Stimulated activated CD4-positive, alpha-beta T cell treated with anti-CD3 and anti-CD28 coated beads, Interleukin-12 subunit alpha, Interleukin-12 subunit beta, amount 100 ng/mL, for 48 hours (primary cell): ENCODE results near the gene RAD54L.
"Not testable (repeated sequence)": the region's sequence is repeated elsewhere in the genome, so short reads cannot be mapped to it uniquely, and the experiment has no call there.

Experiments
- DNase-seq, 3 donors: peaks; one replicate each; pipeline ENCODE4 v3.0.0-alpha.2; 2020; ENCODE audit warnings: low read depth in 2 of 3, low spot score in 1 of 3

The RAD54L gene

DNA sequence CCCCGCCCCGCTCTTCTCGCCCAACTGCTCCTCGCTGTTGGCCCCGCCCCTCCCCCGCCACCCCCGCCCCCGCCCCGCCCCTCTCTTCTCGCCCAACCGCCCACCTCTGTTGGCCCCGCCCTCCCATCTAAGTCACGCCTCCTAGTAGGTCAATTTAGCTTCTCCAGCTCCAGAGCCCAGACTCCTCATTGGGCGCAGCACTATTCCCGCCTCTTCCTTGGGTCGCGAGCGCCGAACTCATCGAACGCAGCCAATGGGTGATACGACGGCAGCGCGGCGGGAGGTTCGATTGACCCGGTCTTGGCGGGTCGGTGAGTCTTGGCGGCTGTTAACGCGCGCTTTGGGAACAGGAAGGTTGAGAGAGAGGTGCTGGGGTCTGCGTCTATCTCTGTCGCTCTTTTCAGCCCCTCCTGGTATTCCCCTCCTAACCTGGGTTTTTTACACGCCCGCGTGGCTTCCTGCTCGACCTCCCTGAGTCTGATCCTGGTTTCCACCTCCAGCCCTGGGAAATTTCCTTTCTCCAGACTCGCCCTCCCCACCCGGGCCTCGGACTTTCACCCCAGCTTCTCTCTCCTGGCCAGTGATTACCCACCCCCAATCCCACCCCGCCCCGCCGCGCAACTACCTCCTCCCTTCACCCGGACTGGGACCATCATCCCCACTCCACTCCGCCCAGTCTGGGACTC, at the start of gene RAD54L:
Gene RAD54L (plus strand): TSS at position 328 of the 686 bp plus-strand sequence. CDS start 643 bp downstream, outside the sequence.
- DNase-seq, result peak; percentile 95 to 98 (median 98)

DNA sequence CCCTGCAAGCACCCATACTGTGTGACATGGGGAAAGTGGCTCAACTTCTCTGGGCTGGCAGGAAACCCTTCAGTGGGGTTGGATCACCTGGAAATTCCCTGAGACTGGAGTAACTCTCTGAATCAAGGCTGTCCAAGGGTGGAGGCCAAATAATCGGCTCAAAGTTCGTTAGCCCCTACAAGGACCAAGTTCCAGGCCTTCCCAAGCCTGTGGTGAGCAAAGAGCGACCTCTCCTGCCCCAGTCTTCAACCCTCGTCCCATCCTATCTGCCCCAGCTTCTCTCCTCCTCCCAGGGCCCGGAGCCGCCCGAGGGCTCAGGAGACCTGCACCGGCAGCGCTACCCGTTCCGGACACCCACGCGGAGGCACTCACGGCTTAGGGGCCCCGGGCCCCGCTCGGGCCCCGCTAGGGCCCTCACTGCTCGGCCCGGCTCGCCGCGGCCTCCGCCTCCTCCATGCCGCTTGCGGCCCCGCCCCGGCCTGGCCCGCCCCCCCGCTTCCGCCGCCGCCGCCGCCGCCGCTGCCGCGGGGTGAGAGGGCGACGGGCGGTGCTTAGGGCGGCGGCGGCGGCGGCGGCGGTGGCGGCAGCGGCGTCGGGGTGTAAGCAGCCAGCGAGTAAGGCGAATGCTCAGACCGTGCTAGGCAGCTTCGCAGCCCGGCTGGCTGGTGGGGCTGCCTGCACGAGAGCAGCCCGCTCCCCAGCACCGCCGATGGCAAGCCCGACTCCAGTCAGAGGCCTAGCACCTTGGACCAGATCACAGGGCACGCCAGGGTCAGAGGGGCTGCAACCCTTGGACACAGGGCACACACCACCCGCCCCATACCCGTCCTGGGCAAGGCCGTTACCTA, 49.4 kb upstream of the RAD54L start, which contains the start of gene POMGNT1:
Gene POMGNT1 (minus strand): TSS at position 471 of the 848 bp plus-strand sequence. CDS start 613 bp downstream, outside the sequence.
- peak; percentile 56 to 74 (median 63) for DNase-seq

DNA sequence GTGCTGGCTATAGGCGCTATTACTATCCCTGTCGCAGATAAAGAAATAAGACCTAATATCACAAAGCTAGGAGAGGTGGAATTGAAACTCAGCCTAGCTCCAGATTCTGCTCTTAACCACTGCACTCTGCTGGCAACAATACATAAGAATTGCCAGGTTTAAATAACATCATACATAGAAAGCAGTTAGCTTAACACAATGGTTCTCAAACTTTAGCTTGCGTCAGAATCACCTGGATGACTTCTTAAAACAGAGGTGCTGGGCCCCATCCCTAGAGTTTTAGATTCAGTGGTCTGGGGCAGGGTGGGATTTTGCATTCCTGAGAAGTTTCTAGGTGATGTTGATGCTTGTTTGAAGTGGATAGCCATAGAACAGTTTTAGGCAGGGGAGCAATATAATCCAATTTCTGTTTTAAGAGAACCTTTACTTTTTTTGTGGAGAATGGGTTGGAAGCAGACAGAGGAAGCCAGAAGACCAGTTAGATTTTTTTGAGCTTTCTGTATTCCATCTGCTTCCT, 48.3 kb upstream of the RAD54L start:
- DNase-seq, result no peak

DNA sequence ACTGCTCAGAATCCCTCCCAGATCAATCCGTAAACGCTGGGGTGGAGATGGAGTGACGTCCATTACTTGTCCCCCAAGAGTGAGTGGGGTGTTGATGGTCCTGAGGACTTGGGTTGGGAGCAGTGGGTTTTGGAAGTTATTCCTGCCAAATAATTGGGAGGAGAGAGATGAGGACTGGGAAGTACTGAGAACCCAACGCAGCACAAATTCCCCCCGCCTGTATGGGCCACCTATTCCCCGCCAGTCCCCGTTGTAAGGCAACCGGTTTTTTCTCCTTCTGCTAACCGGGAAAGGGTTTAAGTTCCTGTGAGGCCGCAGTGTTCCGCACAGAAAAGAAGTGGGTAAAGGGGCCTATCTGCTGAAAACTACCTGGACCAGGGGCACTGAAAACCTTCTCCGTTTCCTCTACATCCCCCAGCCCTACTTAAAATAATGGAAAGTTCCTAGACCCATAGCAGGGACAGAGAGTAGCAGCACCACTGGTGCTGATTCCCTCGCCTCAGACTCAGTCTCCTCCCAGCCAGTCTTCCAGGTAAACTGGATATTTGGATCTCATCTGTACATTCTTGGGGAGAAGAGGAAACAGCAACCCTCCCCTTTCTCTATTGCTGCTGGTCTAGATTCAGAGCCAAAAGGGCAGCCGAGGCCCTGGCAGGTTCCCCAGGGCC, 43.7 kb upstream of the RAD54L start:
- DNase-seq, result no peak

DNA sequence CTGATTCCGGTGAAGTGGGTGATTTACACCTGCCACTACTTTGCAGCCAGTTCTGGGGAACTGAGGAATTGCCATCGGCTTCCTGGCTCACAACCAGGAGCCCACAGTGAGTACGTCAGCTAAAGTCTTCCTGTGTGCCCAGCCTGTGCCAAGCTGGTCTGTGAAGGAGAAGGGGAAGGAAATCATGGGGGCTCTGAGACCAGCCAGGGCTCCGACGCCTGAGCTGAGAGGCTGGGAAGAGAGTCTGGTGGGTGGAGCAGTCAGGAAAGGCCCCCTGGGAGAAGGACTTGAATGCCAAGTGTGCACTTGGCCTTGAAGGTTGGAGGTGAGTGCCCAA, 43.2 kb upstream of the RAD54L start:
- no peak for DNase-seq

DNA sequence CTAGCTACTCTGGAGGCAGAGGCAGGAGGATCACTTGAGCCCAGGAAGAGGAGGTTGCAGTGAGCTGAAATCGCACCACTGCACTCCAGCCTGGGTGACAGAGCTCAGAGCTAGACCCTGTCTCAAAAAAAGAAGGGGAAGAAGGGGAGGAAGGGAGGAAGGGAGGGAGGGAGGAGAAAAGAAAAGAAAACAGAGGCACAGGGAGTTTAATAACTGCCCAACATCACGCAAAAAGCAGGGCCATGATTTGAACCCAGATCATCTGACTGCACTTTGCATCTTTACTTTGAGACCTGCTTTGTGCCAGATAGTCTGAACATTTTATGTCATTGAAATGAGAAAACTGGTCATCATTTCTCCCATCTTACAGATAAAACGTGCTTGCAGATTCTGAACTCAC, 42.4 kb upstream of the RAD54L start:
- no peak for DNase-seq

DNA sequence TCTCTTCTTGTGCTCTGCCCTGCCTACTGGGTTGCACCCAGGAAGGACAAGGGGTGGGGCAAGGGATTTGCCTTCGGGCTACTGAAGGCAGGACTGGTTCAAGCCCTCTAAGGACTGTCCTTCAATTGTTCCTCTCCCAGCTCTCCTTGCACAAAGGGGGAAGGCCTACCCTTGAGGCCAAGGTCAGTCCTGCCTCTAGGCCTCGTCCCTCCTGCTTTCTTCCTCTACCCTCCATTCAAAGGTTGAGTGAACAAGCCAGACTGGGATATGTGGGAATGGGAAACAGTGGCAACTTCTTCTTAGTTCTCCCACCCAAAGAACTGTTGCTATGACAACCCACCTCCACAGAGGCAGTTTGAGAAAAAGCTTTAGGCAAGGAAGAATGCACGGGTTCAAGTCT, 41.8 kb upstream of the RAD54L start:
- DNase-seq, result no peak

DNA sequence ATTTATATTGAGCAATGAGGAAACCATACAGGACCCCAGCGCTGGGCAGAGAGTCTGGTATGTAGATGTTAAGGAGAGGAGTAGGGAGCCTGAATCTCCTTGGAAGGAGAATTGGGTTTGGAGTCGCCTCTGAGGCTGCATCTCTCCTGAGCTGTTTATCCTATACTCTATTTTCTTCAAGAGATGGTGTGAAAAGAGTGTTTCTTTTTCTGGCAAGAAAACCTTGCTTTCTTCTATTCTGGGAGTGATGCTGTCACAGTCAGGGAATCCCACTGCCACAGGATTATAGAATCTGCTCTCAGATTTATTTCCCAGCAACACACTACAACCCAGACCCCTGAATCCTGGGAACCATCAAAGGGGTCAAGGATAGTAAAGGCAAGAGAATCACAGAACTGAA, 41.2 kb upstream of the RAD54L start:
- DNase-seq, result no peak

DNA sequence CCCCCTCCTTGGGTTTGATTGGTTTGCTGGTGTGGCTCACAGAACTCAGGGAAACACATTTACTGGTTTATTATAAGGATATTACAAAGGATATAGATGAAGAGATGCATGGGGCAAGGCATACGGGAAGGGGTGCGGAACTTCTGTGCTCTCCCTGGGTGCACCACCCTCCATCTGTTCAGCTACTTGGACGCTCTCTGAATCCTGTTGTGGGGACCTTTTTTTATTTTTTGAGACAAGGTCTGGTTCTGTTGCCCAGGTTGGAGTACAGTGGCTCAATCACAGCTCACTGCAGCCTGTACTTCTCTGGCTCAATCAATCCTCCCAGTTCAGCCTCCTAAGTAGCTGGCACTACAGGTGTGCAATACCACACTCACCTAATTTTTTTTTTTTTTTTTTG, 37.0 kb upstream of the RAD54L start:
- no peak for DNase-seq

DNA sequence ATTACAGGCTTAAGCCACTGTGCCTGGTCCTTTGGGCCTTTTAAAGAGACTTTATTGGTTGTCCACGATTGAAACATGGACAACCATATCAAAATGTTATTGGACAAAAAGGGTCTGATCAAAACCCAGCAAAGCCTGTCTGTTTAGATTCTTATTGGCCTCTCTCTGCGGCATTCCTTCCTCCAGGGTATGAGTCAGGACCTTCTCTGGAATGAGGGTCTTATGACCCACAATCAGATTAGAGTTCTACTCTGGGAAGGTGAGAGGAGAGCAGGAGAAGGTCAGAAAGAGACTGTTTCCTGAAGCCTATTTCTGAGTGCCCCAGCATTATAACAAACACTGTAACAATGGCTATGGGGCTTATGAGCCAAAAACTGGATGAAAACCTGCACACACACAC, 36.5 kb upstream of the RAD54L start:
- no peak for DNase-seq

DNA sequence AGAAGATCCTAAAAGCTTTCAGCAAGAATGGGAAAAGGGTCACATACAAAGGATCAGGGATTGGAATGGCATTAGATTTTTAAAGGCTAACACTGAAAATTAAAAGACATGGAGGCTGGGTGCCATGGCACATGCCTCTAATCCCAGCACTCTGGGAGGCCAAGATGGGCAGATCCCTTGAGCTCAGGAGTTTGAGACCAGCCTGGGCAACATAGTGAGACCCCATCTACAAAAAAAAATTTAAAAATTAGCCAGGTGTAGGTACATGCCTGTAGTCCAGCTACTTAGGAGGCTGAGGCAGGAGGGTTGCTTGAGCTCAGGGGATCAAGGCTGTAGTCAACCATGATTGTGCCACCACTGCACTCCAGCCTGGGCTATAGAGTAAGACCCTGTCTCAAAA, 32.1 kb upstream of the RAD54L start:
- DNase-seq, result no peak

DNA sequence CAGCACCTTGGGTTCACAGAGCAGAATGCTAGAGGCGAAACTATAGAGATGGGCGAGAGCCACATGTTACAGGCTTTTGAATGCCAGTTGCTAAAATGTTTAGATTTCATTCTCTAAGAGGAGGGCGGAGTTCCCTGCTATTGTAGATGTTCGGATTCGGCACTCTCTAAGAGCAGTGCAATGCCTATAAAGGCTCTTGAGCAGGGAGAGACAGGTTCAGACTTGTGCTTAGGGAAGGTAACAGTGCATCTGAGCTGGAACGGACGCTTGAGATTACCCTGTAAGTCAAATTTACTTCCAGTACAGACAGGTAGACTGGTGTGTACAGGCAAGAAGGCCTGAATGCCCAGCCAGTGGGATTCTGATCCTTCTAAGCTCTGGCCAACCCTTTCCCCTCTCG, 29.1 kb upstream of the RAD54L start:
- no peak for DNase-seq

DNA sequence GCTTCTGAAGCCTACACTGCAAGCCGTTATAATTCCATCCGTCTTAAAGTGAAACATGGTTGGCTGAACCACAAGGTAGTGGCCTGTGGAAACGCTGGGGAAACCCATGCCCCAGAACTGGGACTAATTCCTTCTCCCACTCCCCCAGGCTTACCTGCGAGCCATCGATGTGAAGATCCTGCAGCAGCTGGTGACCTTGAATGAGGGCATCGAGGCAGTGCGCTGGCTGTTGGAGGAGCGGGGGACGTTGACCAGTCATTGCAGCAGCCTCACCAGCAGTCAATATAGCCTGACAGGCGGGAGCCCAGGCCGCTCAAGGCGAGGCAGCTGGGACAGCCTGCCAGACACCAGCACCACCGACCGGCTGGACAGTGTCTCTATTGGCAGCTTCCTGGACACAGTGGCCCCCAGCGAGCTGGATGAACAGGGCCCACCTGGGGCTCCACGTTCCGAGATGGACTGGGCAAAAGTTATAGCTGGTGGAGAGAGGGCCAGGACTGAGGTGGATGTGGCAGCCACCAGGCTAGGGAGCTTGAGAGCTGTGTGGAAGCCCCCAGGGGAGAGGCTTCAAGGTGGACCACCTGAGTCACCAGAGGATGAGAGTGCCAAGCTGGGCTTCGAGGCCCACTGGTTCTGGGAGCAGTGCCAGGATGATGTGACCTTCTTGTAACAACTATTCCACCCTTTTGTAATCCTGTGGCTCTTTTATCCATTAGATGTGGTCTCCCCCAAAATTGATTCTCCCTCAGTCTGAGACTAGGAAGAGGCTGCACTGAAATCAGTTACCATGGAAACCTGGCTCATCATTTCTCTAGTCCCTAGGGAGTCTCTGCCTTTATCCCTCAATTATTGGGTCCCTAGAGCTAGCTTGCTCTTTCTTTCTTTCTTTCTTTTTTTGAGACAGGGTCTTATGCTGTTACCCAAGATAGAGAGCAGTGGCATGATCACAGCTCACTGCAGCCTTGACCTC, 27.7 kb upstream of the RAD54L start:
- no peak for DNase-seq

DNA sequence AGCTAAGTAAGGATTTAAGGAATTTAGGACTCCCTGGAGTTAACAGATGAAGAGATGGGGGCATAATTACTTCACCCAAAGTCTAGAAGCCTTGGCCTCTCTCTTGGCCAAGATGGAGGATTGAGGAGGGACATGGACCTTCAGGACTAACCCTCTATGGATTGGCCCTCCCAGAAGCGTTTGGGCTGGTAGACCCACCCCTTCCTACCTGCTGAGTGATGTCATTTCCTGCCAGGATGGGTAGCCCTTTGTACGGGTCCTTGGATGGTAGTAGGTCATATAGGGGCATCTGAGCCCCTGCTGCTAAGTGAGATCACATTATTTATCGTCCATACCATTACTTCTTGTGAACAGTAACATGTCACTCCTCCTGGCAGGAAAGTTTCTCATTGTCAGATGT, 26.8 kb upstream of the RAD54L start:
- DNase-seq, result no peak

DNA sequence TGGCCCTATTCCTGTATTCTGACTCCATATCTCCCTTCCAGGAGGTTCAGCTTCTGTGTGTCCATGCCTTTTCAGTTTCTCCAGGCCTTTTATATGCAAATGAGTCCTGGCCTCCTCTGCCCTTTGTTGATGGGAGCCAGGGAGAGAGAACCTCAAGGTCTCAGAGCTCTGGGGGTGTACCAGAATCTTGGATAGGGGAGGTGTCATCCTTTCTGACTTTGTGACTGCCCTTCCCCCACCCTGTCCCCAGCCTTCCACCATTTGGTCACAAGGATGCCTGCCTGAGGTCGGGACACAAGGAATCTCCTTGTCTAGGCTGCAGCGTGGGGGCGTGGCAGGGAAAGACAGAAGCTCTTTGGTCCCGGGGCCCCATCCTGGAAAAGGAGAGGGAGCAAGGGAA, 25.8 kb upstream of the RAD54L start:
- DNase-seq, result no peak

DNA sequence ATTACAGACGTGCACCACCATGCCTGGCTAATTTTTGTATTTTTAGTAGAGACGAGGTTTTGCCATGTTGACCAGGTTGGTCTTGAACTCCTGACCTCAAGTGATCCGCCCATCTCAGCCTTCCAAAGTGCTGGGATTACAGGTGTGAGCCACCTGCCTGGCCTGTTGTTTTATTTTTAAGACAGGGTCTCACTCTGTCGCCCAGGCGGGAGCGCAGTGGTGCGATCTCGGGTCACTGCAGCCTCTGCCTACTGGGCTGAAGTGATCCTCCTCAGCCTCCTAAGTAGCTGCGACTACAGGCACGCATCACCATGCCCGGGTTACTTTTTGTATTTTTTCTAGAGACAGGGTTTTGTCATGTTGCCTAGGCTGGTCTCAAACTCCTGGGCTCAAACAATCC, 24.5 kb upstream of the RAD54L start:
- DNase-seq, result not testable (repeated sequence)

DNA sequence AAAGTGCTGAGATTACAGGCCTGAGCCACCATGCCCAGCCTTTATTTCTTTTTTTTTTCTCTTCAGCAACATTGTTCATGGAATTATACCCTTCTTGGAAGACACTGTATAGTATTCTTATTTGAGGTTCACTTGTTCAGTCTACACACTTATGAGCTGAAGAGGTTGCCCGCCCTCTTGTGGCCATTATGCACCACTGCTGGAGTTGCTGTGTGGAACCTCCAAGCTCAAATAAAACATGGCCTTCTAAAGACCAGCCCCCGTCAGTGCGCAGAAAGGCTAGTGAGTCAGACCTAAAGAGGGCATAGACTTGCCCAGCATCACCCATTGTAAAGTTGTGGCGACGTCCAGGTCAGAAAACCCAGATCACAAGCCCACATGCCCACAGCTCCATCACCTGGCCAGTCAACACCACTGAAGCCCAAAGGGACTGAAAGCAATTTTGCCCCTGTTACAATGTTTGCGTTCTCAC, 24.1 kb upstream of the RAD54L start:
- peak; percentile 43 to 51 (median 50) for DNase-seq

DNA sequence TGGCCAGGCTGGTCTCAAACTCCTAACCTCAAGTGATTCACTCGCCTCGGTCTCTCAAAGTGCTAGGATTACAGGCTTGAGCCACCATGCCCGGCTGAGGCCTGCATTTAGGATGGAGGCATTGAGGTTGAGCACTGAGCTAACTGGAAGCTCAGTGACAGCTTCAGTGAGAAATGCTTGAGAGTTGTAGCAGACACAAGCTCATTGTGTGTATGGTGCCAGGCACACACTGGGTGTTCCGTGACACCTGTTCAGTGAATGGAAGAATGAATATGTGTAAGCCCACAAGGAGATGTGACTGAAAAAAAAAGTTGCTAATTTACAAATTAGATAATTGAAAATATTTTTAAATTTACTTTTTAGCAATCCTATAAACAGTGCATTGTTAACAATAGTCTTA, 22.6 kb upstream of the RAD54L start:
- no peak for DNase-seq

DNA sequence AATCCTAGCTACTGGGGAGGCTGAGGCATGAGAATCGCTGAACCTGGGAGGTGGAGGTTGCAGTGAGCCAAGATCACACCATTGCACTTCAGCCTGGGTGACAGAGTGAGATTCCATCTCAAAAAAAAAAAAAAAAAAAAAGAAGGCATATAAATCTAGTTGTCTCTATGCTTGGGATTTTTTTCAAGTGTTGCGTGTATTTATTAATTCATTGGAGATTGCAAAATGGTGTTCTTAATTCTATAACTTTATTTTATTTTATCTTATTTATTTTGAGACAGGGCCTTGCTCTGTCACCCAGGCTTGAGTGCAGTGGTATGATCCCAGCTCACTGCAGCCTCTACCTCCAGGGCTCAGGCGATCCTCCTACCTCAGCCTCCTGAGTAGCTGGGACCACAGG, 16.3 kb upstream of the RAD54L start:
- DNase-seq, result not testable (repeated sequence)

DNA sequence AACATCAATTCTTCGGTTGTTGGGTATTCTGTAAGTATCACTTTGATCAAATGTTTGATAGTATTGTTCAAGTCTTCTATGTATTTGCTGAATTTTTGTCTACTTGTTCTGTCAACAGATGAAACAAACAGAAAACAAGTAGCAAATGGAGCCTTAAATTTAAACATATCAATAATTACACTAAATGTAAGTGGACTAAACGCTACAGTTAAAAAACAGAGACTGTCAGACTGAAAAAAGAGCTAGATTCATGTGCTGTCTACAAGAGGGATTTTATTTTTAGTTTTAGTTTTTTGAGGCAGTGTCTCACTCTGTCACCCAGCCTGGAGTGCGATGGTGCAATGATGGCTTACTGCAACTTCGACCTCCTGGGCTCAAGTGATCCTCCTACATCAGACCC, 10.7 kb upstream of the RAD54L start:
- DNase-seq, result no peak
